Fibroblast of pulmonary artery (primary cell): ENCODE results near the gene MORN2.

Experiments used
- DNase-seq: peaks from one replicate; pipeline ENCODE4 v3.0.0-alpha.2; 2010; ENCODE audit warnings: low read depth
- H3K4me3 ChIP-seq: replicated peaks from 2 replicates; pipeline ENCODE4 v1.5.1; 2011; ENCODE audit warnings: low read depth, mild to moderate bottlenecking, control low read depth, low read length, moderate library complexity
- TF ChIP-seq, protein P1 (sequence below): IDR thresholded peaks from 2 replicates; pipeline ENCODE4 v1.5.1; 2011; ENCODE audit warnings: mild to moderate bottlenecking, control low read depth, low read length, inconsistent platforms; ENCODE audit errors: missing control alignments

MORN2 gene

DNA sequence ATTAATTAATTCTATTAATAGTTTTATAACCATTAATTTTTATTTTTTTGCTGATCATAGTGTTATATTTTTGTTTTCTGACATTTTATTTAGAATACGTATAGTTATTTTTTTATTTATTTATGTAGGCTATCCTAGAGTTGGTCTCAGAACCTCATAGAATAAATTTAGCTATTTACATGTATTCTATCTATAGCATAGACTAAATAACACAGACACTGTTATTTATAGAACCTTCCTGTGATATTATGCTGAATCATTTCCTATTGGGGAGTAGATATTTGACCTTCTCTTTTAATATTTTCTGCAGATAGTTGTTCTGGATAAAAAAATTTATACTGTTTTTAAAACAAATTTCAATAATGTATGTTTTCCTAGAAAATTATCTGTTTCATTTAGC lies 34.1 kb downstream of the MORN2 start:
- DNase-seq = no peak
- TF ChIP-seq, protein P1, sequence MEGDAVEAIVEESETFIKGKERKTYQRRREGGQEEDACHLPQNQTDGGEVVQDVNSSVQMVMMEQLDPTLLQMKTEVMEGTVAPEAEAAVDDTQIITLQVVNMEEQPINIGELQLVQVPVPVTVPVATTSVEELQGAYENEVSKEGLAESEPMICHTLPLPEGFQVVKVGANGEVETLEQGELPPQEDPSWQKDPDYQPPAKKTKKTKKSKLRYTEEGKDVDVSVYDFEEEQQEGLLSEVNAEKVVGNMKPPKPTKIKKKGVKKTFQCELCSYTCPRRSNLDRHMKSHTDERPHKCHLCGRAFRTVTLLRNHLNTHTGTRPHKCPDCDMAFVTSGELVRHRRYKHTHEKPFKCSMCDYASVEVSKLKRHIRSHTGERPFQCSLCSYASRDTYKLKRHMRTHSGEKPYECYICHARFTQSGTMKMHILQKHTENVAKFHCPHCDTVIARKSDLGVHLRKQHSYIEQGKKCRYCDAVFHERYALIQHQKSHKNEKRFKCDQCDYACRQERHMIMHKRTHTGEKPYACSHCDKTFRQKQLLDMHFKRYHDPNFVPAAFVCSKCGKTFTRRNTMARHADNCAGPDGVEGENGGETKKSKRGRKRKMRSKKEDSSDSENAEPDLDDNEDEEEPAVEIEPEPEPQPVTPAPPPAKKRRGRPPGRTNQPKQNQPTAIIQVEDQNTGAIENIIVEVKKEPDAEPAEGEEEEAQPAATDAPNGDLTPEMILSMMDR = no peak
- no peak overlapping the region for H3K4me3 ChIP-seq

- H3K4me3 ChIP-seq = no peak overlapping the region
- TF ChIP-seq, protein P1 = no peak
- no peak for DNase-seq
Observed at GRCh38 chr2:38911191-38911590, 35.4 kb downstream of the MORN2 start.

GRCh38 chr2:38912619-38913018 lies 36.8 kb downstream of the MORN2 start:
- no peak for DNase-seq
- H3K4me3 ChIP-seq = no peak overlapping the region
- TF ChIP-seq, protein P1 = no peak

DNA sequence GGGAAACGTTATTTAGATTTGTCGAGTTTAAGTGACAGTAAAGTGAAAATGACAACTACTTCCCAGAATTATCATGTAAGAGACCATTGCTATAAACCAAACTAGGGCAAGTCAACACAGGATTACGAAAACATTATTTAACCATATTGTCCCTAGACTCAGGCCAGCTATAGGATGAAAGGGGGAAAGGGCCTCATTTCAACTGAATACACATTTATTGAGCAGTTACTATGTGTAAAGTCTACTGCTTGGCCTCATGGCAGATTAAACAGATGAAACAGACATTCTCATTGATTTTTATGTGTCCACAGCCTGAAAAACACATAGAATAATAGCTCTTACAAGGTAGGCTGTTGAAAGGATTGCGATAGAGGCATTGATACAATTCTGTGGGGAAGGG lies 46.6 kb downstream of the MORN2 start:
- H3K4me3 ChIP-seq = no peak overlapping the region
- TF ChIP-seq, protein P1 = no peak
- DNase-seq = no peak

DNA sequence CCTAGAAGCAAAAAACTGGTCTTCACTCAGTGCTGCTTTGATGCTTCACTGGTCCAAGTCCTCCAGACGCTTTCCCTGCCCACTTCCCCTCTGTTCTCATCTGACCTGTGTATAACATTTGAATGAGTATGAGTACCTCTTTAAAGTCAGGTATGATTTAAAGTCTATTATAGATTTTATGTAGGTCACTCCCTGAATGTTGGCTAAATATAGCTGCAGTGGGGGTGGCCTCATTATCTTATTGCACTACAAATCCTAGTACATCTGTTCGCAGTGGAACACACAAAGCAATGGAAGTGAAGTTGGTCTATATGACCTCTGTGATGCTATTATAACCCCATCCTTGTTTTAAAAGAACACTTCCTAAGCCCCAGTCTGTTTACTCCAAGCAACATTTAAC lies 47.1 kb downstream of the MORN2 start:
- TF ChIP-seq, protein P1 = no peak
- DNase-seq = no peak
- H3K4me3 ChIP-seq = no peak overlapping the region

- H3K4me3 ChIP-seq = no peak overlapping the region
- DNase-seq = no peak
- TF ChIP-seq, protein P1 = peak; percentile 18
Observed at GRCh38 chr2:38925982-38926381, 50.2 kb downstream of the MORN2 start.

GRCh38 chr2:38930600-38930999 lies 54.8 kb downstream of the MORN2 start:
- no peak overlapping the region for H3K4me3 ChIP-seq
- DNase-seq = no peak
- TF ChIP-seq, protein P1 = no peak
